Tongue (tissue), 2 donors: ENCODE data around the gene TASP1. TPM values are rescaled to one million over a fixed set of nuclear protein-coding genes. Genes with fewer than 3 reads are reported as not detected.

ENCODE experiments used
- DNase-seq: peaks from one replicate; pipeline ENCODE4 v3.0.0-alpha.2; 2015
- total RNA-seq: library from RNA; depleted of rRNA; stranded (reverse); fragments of >200 nt; gene quantifications from one replicate; pipeline ENCODE4 v1.2.3, GENCODE V29; 2014

TASP1 gene
- total RNA-seq, 1 donor from 2014 or later, result 19.5 TPM

DNA sequence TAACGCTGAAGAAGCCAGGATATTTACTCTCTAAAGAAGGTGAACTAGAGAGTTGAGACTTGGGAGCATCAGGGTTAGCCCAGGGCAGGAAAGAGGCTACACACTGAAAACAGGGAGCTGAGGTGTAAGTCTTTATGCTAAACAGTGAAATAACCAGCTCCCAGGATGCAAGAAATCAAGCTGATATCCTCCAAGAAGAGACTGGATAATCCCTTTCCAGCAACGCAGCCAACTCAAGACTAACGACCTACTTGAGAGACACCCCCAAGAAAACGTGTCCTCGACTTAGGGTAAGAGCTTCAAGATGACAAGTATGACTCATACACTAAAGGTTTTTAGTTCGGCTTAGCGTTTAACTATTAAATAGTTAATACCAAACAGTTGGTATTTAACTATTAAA, 202.2 kb downstream of the TASP1 start:
- DNase-seq, result no peak

DNA sequence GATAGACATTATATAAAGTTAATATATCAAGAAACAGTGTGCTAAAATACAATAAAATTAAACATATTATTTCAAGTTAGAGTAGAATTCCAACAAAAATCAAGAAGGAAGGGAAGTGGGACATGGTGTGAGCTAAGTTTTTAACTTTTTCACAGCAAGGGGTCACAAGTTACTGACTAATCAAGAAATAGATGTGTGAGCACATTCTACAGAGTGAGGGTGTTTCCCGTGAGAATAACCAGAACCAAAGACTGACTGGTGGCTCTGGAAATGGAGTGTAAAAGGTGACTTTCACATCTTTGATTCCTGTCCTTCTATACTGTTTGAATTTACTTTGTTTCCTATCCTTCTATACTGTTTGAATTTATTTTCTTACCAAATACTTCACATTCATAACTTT, 206.6 kb downstream of the TASP1 start:
- DNase-seq, result no peak

DNA sequence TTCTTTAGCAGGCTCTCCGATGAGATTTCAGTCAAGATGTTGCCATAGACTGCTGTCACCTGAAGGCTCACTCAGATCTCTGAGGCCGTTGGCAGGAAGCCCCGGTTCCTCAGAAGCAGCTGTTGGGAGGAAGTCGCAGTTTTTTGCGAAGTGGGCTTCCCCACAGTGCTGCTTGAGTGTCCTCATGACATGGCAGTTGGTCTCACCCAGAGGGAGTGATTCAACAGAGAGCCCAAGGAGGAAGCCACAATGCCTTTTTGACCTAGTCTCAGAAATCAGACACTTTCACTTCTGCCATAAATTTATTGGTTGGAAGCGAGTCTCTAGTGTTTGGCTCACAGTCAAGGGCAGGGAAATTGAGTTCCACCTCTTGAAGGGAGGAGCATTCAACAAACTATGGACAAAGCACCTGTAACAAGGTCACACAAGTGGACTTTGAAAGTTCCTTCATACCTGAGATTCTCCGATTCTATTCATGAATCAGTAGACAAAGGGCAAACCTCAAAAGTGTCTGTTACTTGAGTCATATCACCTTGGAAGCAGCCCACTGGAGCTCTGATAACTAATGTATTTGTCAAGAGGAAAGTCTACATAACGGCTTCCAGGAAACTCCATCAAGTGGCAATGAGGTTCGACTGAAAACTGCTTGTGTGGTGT, 208.3 kb downstream of the TASP1 start:
- DNase-seq, result no peak

DNA sequence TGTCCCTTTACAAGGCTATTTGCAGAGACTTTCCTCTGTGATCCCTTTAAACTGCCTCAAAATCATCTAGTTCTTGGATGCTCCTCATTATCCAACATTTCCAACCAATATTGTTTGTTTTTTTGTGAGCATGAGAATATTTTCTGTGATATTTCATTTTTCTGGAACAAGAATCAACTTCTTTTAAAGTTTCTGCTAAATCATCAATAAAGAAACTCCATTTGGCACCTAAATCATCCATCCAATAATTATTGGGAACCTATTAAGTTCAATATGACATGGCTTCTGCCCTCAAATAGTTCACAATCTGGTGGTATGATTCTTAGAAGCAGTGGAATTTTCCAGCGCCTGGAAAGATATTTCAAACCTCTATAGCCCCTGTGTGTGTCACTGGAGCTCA, 210.0 kb downstream of the TASP1 start:
- no peak for DNase-seq

DNA sequence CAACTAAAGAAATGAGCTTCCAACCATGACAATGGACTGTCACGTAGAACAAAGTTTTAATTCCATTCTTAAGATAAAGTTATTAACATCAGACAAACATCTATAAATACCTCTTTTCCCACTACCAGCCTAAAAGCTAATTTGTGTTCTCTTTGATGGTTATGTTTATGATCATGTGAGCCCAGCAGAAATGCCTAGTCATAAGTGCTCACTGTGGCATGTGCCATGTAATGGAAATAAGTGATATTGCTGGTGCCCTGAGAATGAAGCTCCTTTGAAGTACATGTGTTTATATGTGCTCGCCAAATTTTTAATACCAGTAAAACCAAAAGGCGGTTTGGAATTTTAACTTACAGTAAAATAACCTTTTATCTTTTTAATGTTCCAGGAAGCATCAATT, 211.9 kb downstream of the TASP1 start:
- DNase-seq, result no peak

DNA sequence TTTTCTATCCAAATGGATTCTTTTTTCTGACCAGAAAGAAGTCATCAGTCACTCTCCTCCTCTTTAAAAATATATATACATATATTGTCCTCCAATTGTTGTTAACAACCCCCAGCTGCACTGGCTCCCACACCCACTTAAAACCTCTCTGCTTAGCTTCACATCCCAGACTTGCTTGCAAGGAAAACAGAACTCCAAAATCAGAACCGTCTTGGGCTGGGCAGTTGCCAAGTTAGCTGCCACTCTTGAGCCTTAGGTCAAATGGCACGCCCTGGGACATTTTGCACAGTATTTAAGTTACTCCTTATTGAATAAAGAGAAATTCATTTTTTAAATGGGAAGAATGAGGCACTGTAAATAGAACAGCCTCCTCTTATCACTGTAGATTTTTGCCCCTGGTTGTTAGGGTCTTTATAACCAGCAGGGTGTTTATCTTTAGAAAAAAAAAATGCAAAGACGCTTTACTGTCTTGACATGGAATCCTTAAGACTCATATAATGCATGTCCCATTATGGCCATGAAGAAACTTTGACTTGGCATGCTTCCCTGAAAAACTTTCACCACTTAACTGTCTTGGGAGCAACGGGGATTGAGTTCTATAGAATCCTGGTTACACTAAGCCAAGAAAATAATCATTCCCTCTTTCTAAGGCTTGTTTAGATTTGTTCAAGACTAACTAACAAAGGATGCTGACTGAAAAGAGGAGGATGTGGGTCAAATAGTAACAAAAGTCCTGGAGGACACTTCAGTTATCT, 213.2 kb downstream of the TASP1 start:
- DNase-seq, result peak; percentile 35

DNA sequence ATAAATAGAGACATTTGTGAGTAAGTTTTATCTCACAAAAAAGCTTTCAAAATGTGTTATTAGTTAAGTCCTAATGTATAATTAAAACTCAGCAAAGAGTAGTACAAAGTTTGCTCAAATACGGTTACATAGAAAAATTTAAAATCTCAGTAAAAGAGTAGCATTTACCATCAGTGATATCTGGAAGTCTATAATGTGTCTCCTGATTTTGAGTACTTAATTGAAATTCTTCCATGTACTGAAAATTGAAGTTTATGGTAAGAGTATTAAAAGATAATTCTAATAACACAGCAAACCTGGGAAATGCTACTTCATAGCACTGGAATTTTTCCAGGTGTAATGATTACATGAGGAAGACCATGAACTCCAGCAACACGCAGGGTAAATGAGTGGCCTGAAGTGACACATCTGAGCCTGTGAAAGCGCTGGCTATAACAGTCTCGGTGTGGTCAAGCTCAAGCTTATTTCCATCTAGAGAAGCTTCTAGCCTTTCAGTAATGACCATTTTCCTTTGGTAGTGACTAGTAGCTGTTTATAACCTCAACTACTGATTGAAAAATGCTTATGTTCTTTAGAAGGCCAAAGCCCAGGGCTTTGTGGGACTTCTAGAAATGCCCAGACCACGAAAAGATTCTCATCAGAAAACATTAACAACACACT, 214.4 kb downstream of the TASP1 start:
- DNase-seq, result no peak

DNA sequence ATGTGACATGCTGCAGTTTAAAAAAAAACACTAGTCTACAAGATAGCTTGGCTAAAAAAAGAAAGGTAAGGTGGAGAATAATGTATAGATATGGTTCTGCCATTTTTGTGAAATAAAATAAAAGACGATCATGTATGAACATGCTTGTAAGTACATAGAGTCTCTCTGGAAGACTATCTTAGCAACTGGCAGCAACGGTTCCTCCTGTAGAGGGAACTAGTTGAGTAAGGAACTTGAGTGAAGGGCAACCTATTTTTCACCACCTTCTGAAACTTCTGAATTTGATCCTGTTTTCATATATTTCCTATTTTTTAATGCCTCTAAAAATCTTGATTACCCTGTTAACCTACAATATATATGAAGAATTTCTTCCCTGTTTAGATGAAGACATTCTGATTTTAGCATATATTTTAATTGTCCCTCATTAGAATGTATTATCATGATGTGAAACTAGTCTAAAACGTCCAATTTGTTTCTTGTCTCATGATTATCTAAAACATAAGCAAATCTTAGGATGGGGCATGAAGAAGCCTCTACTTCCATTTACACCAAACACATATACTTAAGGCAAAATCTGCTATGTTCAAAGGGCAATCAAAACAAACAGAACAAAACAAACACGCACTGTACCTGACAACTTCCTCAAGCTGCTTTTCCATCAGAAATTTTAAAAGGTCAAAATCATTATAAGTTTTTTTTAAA, 215.1 kb downstream of the TASP1 start:
- no peak for DNase-seq

DNA sequence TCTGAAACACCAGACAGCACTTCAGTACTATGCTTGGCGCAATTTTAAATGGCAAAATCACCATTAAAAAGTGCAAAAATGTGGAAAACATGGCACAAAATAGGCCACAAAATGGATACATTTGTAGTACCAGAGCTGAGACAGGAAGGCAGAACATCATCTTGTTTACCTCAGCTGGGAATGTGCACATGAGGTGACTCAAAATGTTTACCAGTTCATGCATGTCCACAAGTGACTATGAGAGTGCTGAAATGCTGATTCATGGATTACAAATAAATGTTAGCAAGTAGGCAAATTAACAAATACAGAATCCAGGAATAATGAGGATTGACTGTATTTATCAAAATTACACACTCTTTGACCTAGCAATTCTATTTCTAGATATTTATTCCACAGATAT, 216.1 kb downstream of the TASP1 start:
- DNase-seq, result no peak

DNA sequence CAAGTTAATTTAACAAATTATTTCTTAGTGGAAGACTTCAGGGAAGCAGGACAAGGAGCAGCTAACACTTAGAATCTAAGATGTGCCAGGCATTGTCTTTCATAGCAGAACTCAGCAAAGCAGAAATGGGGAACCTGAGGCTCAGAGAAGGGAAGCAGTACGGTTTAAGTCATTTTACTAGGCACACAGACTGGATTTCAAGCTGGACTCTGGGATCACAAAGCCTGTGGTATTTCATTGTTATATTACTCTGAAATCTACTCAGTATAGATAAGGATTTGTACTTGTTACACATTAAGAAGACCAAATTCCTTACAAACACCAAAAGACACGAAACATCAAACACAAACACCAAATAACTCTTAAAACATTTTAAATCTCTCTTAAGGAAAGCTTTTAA, 218.1 kb downstream of the TASP1 start:
- DNase-seq, result no peak

DNA sequence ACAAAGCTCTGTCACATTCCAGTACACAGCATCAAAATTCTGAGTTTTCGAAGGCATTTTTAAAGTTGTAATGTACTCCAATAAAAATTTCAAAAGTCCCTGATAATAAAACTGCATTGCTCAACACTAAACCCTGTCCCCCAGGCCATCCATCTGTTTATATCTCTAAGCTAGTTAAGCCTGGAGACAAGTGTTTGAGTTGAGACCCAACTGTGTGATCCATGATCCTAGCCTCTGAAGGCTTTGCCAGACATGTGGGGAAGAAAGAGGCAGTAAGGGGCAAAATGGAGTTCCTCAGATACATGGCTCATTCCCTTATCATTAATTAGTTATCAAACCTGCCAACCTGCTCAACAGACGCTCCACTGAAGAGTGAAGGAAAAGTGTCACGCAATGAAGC, 219.3 kb downstream of the TASP1 start:
- DNase-seq, result no peak

DNA sequence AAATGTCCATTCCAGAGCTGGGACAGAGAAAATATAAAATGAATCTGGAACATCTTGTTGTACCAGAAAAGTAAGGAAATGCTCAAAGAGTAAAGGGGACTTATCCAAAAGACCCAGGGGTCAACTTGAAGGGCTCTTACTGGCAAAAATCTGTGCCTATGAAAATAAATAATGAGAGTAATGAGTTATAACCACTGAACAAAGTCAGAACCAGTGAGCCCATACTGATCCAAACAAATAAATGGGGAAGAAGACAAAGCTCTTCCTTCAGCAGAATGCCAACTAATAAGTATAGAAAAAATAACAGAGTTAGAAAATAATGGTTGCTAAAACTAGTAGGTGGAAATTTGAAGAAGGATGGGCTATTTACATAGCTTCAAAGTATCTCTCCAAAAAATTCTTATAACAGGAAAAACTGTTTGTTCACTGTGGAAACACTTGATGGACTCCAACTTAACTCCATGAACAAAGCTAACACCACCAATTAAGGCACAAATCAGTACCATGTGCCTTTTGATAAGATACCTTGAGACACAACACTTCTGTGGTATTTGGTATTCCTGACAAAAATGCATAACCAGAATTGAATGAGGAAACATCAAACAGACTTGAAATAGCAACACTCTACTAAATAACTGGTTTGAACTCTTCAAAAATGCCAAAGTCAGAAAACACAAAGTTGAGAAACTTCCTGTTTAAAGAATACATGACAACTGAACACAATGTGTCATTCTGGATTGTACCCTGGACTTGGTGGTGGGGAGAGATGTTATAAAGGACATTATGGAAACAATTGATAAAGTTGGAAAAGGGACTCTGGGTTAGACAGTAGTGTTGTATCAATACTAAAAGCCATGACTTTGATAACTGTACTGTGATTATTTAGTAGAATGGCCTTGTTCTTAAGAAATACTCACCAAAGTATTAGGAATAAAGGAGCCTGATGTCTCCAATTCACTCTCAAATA, 220.2 kb downstream of the TASP1 start:
- DNase-seq, result no peak

DNA sequence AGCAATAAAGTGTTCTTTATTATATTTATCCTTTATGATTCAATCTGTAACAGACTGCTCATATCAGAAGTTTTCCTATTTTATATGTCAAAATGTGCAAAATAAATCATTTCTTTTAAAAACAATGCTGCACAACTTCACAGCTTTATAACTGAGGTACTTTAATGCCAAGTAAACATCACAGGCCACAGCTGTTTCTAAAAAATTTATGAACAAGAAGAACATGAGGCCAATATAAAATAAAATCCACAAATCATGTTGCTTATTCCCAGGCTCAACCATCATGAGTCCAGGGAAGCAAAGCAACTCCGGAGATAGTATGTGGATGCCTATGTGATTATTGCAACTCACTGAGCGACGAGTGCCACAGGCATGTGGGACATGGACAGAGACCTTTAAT, 222.2 kb downstream of the TASP1 start:
- DNase-seq, result no peak

DNA sequence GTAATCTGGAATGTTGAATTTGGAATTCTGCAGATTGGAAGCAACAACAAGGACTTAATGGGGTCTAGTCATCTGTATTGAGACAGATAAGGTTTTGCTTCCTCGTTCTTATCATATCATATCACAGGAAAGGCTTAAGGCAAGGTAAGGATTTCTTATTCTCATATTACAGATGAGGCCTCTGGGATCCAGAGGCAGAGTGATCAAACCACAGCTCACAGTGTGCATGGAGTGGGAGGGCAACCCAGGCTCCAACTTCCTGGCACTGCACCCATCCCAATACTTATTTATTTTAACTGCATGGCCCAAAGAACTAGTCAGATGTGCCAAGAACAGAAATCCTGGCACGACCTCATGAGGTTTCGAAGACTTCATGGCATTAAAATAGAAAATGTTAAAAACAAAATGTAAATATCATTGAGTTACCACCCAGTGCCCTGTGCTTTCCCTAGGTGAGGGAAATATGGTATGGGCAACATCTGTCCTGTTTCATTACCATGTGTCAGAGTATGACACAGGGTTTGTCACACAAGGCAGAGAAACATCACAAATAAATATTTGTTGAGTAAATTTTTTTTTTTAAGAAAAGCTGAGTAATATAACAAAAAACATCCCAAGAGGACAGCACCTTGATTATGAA, 225.8 kb downstream of the TASP1 start:
- DNase-seq, result peak; percentile 28

DNA sequence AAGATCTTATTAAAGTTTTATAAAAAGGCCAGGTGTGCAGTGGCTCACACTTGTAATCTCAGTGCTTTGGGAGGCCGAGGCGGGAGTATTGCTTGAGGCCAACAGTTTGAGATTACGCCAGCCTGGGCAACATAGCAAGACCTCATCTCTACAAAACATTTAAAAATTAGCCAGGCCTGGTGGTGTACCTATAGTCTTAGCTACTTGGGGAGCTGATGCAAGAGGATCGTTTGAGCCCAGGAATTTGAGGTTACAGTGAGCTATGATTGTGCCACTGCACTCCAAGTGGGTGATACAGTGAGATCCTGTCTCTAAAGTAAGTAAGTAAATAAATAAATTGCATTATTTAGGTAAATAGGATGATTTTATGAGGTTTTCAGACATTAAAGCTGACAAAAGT, 234.4 kb downstream of the TASP1 start:
- DNase-seq, result no peak

DNA sequence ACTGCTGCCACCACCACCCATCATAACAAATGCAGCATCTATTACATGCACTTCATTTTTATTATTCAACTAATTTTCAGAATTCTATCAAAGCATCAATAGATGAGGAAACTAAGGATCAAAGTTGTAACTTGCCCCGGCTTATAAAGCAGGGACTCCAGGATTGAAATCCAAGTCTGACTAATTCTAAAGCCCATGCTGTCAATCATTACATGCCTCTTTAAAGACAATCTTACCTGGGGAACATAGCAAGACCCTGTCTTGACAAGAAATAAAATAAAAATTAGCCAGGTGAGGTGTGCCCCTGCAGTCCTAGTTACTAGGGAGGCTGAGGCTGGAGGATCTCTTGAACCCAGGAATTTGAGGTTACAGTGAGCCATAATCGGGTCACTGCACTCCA, 235.3 kb downstream of the TASP1 start:
- DNase-seq, result no peak

DNA sequence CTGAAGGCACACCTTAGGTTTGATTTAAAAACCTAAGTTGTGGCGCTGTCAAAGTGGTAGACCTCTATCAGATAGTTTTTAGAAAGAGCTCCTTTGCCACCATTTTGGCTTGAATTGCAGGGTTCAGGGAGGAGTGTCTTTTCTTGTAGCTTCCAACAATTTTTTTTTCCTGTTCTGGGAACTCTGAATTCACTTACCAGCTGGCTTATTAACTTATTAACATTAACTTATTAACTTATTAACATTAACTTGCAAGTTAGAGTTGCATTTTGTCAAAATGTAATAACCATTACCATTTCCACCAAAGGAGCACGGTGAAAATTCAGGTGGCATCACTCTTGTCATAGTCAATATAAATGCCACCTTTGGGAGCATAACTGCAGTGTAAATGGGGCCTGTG, 235.7 kb downstream of the TASP1 start:
- DNase-seq, result no peak

DNA sequence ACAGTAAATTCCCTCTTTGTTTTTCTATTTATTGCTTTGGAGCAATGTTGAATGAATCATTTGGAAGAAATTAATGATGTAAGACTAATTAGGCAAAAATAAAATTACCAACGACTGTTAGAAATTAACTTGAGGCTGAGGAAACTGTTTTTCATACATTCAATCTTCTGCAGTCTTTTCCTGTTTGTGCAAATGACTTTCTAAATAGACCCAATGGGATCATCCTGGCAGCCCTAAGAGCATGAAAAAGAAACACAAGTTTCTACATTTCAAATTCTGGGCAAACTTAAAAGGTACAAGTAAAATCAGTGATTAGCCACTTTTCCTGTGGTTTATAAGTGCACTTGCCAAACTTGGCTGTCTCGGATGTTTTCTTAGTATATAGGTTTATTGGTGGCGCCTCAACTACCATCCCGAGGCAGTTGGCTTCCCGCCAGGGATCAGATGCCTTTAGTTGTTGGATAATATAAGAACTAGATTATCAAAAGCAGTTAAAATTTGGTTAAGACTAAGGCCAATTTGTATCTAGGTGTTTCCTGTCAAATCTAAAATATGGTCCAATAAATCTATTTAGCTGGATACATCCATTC, 236.5 kb downstream of the TASP1 start:
- no peak for DNase-seq

DNA sequence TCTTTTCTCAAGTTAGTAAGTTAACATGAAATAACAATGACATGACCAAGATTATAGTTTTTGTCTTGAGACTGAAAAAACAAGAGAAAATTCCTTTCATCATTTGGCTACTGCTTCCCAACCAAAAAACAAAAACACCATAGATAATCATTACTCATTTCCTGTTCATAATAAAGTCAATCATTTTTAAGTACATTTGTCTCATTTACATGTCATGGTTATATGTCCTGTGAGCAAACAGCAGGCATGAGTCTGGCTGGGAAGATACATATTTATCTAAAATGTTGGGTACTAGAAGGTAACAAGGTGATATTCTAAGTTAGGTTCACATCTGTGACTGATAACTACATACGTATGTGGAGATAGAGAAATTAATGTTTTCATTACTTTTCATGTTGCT, 237.1 kb downstream of the TASP1 start:
- no peak for DNase-seq

DNA sequence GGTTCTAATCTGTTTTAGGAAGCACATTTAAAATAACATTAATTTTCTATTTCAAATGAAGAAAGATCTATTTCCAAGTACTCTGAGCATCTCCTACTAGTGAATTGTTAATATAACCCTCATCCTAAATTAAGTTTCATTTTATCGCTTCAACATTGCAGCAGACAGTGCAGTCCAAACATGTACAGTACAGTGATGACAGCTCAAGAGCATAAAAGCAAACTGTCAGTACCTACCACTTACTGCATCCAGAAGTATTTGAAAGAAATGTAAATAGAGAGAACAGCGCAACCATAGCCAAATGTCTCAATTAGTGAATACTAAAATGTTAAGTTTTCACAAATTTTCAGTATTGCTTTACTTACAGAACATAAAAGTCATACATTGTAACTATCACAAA, 238.3 kb downstream of the TASP1 start:
- DNase-seq, result peak; percentile 9

DNA sequence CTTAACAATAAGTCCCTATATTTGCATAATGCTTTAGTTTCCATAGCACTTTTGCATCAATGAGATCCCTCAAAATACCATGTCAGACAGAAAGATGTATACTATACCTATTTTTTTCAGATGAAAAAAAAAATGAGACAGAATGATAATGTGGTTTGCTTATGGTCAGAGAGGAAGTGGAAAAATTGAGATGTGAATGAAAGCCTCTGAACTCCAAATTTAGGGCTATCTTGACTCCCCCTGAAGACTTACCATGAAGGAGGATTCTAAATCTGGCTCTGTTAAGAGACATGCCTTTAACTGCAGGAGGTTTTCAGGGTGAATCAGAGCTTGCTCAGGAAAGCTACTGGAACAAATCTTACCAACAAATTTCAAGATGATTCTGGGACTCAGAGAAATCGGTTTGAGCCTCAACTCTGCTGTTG, 241.4 kb downstream of the TASP1 start:
- no peak for DNase-seq
